T-helper 1 cell treated with Interleukin-12 subunit alpha and Interleukin-12 subunit beta and Interleukin-4 antibody, amounts not matched to agents 30 μg/mL and 1 μg/mL, for 36 hours (primary cell): Measurements from ENCODE around the gene ADAMTS4.

Source experiments
- H3K27ac Mint-ChIP-seq: one replicate; pipeline ENCODE4 v1.8.0; 2021; ENCODE audit warnings: mild to moderate bottlenecking, mixed read lengths
- H3K27me3 Mint-ChIP-seq: one replicate; pipeline ENCODE4 v1.8.0; 2021; ENCODE audit warnings: low read depth, mixed read lengths
- H3K36me3 Mint-ChIP-seq: one replicate; pipeline ENCODE4 v1.8.0; 2021; ENCODE audit warnings: low read depth, mixed read lengths
- H3K4me1 Mint-ChIP-seq: one replicate; pipeline ENCODE4 v1.8.0; 2021; ENCODE audit warnings: low read depth, mixed read lengths
- H3K4me3 Mint-ChIP-seq: one replicate; pipeline ENCODE4 v1.8.0; 2021; ENCODE audit warnings: mild to moderate bottlenecking, moderate library complexity, mixed read lengths
- H3K9me3 Mint-ChIP-seq: one replicate; pipeline ENCODE4 v1.8.0; 2021; ENCODE audit warnings: mixed read lengths

The ADAMTS4 gene

GRCh38 chr1:161193561-161194235 is 5.2 kb downstream of the ADAMTS4 start:
- Mint-ChIP-seq H3K27me3 (no peaks in the 10 kb centered on the region), H3K9me3 (no peaks in the 10 kb centered on the region), H3K4me1 (peaks cover 29% of the 10 kb centered on the region), H3K36me3 (no peaks in the 10 kb centered on the region), H3K27ac (no peak overlapping the region), H3K4me3 (no peak overlapping the region)

- no peaks in the 10 kb centered on the region for H3K27me3 Mint-ChIP-seq
- H3K4me3 Mint-ChIP-seq: no peak overlapping the region
- no peaks in the 10 kb centered on the region for H3K9me3 Mint-ChIP-seq
- H3K27ac Mint-ChIP-seq: peak overlapping the region; percentile 77
- peaks cover 34% of the 10 kb centered on the region for H3K4me1 Mint-ChIP-seq
- peaks cover 1% of the 10 kb centered on the region for H3K36me3 Mint-ChIP-seq
Observed at GRCh38 chr1:161192476-161193465, 6.1 kb downstream of the ADAMTS4 start.

GRCh38 chr1:161191971-161192370 is 6.9 kb downstream of the ADAMTS4 start:
- Mint-ChIP-seq H3K27me3 (no peaks in the 10 kb centered on the region), H3K4me3 (no peak overlapping the region), H3K9me3 (no peaks in the 10 kb centered on the region), H3K4me1 (peaks cover 36% of the 10 kb centered on the region), H3K27ac (no peak overlapping the region), H3K36me3 (peaks cover 1% of the 10 kb centered on the region)

- no peak overlapping the region for H3K4me3 Mint-ChIP-seq
- H3K9me3 Mint-ChIP-seq: no peaks in the 10 kb centered on the region
- peaks cover 38% of the 10 kb centered on the region for H3K4me1 Mint-ChIP-seq
- no peaks in the 10 kb centered on the region for H3K27me3 Mint-ChIP-seq
- H3K36me3 Mint-ChIP-seq: peaks cover 1% of the 10 kb centered on the region
- no peak overlapping the region for H3K27ac Mint-ChIP-seq
Observed at GRCh38 chr1:161190962-161191521, 7.8 kb downstream of the ADAMTS4 start.

- Mint-ChIP-seq H3K4me1 (peaks cover 49% of the 10 kb centered on the region), H3K27me3 (no peaks in the 10 kb centered on the region), H3K36me3 (peaks cover 1% of the 10 kb centered on the region), H3K4me3 (no peak overlapping the region), H3K27ac (peak overlapping the region; percentile 2), H3K9me3 (no peaks in the 10 kb centered on the region)
Observed at GRCh38 chr1:161189036-161189435, 9.8 kb downstream of the ADAMTS4 start.

GRCh38 chr1:161188381-161188780 is 10.5 kb downstream of the ADAMTS4 start:
- peaks cover 54% of the 10 kb centered on the region for H3K4me1 Mint-ChIP-seq
- peaks cover 1% of the 10 kb centered on the region for H3K36me3 Mint-ChIP-seq
- no peaks in the 10 kb centered on the region for H3K27me3 Mint-ChIP-seq
- H3K4me3 Mint-ChIP-seq: no peak overlapping the region
- H3K9me3 Mint-ChIP-seq: no peaks in the 10 kb centered on the region
- peak overlapping the region; percentile 28 for H3K27ac Mint-ChIP-seq

- Mint-ChIP-seq H3K27ac (peak overlapping the region; percentile 94), H3K27me3 (no peaks in the 10 kb centered on the region), H3K9me3 (no peaks in the 10 kb centered on the region), H3K4me3 (peak overlapping the region; percentile 2), H3K4me1 (peaks cover 58% of the 10 kb centered on the region), H3K36me3 (peaks cover 3% of the 10 kb centered on the region)
Observed at GRCh38 chr1:161187311-161187710, 11.5 kb downstream of the ADAMTS4 start.

- H3K9me3 Mint-ChIP-seq: no peaks in the 10 kb centered on the region
- H3K4me1 Mint-ChIP-seq: peaks cover 64% of the 10 kb centered on the region
- no peaks in the 10 kb centered on the region for H3K27me3 Mint-ChIP-seq
- peak overlapping the region; percentile 68 for H3K4me3 Mint-ChIP-seq
- peaks cover 5% of the 10 kb centered on the region for H3K36me3 Mint-ChIP-seq
- peak overlapping the region; percentile 94 for H3K27ac Mint-ChIP-seq
Observed at GRCh38 chr1:161185732-161186311, 13.0 kb downstream of the ADAMTS4 start.

- H3K36me3 Mint-ChIP-seq: peaks cover 7% of the 10 kb centered on the region
- peak overlapping the region; percentile 94 for H3K27ac Mint-ChIP-seq
- peaks cover 69% of the 10 kb centered on the region for H3K4me1 Mint-ChIP-seq
- no peaks in the 10 kb centered on the region for H3K9me3 Mint-ChIP-seq
- H3K27me3 Mint-ChIP-seq: no peaks in the 10 kb centered on the region
- peak overlapping the region; percentile 68 for H3K4me3 Mint-ChIP-seq
Observed at GRCh38 chr1:161185282-161185682, 13.6 kb downstream of the ADAMTS4 start.

- Mint-ChIP-seq H3K27ac (peak overlapping the region; percentile 95), H3K9me3 (no peaks in the 10 kb centered on the region), H3K4me1 (peaks cover 68% of the 10 kb centered on the region), H3K36me3 (peaks cover 6% of the 10 kb centered on the region), H3K4me3 (peak overlapping the region; percentile 61), H3K27me3 (no peaks in the 10 kb centered on the region)
Observed at GRCh38 chr1:161182214-161182613, 16.6 kb downstream of the ADAMTS4 start.

GRCh38 chr1:161180639-161181038 is 18.2 kb downstream of the ADAMTS4 start:
- Mint-ChIP-seq H3K4me1 (peaks cover 69% of the 10 kb centered on the region), H3K9me3 (no peaks in the 10 kb centered on the region), H3K27me3 (no peaks in the 10 kb centered on the region), H3K36me3 (peaks cover 13% of the 10 kb centered on the region), H3K27ac (peak overlapping the region; percentile 86), H3K4me3 (no peak overlapping the region)

- no peak overlapping the region for H3K4me3 Mint-ChIP-seq
Observed at GRCh38 chr1:161179698-161180097, 19.2 kb downstream of the ADAMTS4 start.

GRCh38 chr1:161177936-161178244 is 21.0 kb downstream of the ADAMTS4 start:
- no peaks in the 10 kb centered on the region for H3K9me3 Mint-ChIP-seq

More at GRCh38 chr1:161179698-161180097, 19.2 kb downstream of the ADAMTS4 start:
- H3K4me1 Mint-ChIP-seq: peaks cover 70% of the 10 kb centered on the region
- no peaks in the 10 kb centered on the region for H3K27me3 Mint-ChIP-seq
- no peaks in the 10 kb centered on the region for H3K9me3 Mint-ChIP-seq
- peaks cover 18% of the 10 kb centered on the region for H3K36me3 Mint-ChIP-seq
- peak overlapping the region; percentile 86 for H3K27ac Mint-ChIP-seq

GRCh38 chr1:161177112-161177935 is 21.5 kb downstream of the ADAMTS4 start, which contains the start of gene B4GALT3:
B4GALT3 (minus strand) TSS chr1:161177507; CDS start chr1:161176060, 1,447 bp downstream.
- Mint-ChIP-seq H3K9me3 (no peaks in the 10 kb centered on the region), H3K36me3 (peaks cover 29% of the 10 kb centered on the region), H3K27me3 (no peaks in the 10 kb centered on the region), H3K4me3 (peak within 1 kb of the TSS; percentile 95), H3K4me1 (peaks cover 59% of the 10 kb centered on the region), H3K27ac (peak within 1 kb of the TSS; percentile 95)

More at GRCh38 chr1:161177936-161178244, 21.0 kb downstream of the ADAMTS4 start:
- peaks cover 65% of the 10 kb centered on the region for H3K4me1 Mint-ChIP-seq
- H3K36me3 Mint-ChIP-seq: peaks cover 25% of the 10 kb centered on the region
- peak overlapping the region; percentile 95 for H3K4me3 Mint-ChIP-seq
- no peaks in the 10 kb centered on the region for H3K27me3 Mint-ChIP-seq
- H3K27ac Mint-ChIP-seq: peak overlapping the region; percentile 95
